GM19467 (cell line): Measurements from ENCODE around the gene VARS1.
"Not testable (repeated sequence)": the region's sequence is repeated elsewhere in the genome, so short reads cannot be mapped to it uniquely, and the experiment has no call there.

ENCODE experiments used
- ATAC-seq: cut with Tn5 transposase; IDR thresholded peaks from one replicate; pipeline ENCODE4 v1.9.1; 2021; ENCODE audit warnings: mild to moderate bottlenecking, moderate library complexity; ENCODE audit not compliant: unreplicated experiment

VARS1 gene

GRCh38 chr6:31822036-31822821 lies 26.7 kb upstream of the VARS1 start:
- no peak for ATAC-seq

DNA sequence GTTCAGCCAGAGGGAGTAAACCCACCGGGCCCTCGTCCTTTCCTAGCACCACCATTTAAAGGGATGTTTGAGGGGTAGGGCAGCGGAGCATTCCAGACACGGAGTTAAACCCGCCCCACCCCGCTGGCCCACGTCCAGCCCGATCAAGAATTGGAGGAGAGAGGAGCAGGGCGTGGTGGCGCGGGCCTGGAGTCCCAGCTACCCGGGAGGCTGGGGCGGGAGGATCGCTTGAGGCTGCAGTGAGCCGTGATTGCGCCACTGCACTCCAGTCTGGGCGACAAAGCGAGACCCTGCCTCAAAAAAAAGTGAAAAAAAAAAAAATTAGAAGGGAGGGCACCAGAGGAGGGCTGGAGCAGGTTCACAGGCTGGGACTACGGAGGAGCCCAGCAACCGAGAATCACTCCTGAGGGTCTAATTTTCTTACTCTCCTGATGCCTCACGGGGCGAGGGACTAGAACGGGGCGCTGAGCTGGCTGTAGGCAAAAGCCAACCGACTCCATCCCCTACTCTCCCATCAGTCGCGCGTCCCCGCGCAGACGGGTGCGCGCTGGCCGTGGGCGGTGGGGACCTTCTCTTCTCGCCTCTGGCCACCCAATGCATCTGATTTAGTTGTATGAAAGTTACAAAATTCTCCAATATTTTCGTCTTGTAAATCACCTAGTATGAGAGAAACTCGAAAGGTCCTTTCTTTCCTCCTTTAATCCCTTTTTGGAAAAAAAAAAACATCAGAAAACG lies 25.9 kb upstream of the VARS1 start:
- ATAC-seq: no peak

GRCh38 chr6:31820399-31820798 lies 24.8 kb upstream of the VARS1 start:
- ATAC-seq: not testable (repeated sequence)

GRCh38 chr6:31819871-31820299 lies 24.3 kb upstream of the VARS1 start:
- ATAC-seq: no peak

- ATAC-seq: not testable (repeated sequence)
These were observed 22.5 kb upstream of the VARS1 start for GRCh38 chr6:31817929-31818511.

GRCh38 chr6:31817133-31817928 lies 21.8 kb upstream of the VARS1 start:
- ATAC-seq: not testable (repeated sequence)

DNA sequence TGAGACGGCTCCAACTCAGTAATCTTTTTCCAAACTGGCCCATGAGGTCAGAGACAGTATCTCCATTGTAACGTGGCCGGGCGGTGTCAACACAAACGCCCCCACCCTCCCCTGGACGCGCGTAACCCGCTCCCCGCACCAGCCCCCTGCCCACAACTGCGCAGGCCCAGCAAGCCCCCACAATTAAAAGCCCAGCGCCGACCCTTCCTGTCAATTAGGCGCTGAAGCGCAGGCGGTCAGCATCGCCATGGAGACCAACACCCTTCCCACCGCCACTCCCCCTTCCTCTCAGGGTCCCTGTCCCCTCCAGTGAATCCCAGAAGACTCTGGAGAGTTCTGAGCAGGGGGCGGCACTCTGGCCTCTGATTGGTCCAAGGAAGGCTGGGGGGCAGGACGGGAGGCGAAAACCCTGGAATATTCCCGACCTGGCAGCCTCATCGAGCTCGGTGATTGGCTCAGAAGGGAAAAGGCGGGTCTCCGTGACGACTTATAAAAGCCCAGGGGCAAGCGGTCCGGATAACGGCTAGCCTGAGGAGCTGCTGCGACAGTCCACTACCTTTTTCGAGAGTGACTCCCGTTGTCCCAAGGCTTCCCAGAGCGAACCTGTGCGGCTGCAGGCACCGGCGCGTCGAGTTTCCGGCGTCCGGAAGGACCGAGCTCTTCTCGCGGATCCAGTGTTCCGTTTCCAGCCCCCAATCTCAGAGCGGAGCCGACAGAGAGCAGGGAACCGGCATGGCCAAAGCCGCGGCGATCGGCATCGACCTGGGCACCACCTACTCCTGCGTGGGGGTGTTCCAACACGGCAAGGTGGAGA lies 19.7 kb upstream of the VARS1 start, which contains the start of the genes HSPA1A and HSPA1L:
TSS of gene HSPA1A (plus strand) at position 519 of the 814 bp plus-strand sequence. CDS start at position 733, 214 bp downstream.
TSS of gene HSPA1L (minus strand) at position 259 of the 814 bp plus-strand sequence. CDS start 3,311 bp downstream, outside the sequence.
- ATAC-seq: no peak

DNA sequence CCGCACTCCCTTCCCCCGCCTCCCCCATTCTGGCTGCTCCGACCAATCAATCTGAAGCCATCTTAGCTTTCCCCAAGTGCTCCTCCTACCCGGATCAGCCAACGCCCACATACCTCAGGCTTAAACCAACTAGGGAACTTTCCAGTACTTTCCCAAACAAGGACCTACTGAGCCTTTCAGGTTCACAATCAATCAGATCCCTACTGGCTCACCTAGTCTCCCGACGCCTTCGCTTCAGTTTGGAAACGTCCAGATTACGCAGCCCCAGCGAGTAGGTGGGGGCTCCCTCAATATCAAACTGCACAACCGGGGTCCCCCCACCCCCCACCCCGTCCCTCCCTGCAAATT lies 19.1 kb upstream of the VARS1 start:
- ATAC-seq: no peak

DNA sequence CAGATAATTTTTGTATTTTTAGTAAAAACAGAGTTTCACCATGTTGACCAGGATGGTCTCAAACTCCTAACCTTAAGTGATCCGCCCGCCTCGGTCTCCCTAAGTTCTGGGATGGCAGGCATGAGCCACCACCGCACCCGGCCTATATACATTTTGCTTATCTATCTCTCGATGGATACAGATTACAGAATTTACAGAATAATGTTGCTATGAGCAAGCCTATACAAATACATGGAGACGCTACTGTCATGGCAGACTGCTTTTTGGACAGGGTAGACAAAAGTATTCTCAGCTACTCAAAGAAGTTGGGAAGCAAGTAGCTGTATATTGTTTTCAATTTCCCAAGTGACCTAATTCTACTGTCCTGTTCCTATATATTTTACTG lies 17.9 kb upstream of the VARS1 start:
- ATAC-seq: no peak

- ATAC-seq: no peak
These were observed 16.1 kb upstream of the VARS1 start for GRCh38 chr6:31811645-31812044.

- ATAC-seq: not testable (repeated sequence)
These were observed 13.0 kb upstream of the VARS1 start for GRCh38 chr6:31808599-31808998.

DNA sequence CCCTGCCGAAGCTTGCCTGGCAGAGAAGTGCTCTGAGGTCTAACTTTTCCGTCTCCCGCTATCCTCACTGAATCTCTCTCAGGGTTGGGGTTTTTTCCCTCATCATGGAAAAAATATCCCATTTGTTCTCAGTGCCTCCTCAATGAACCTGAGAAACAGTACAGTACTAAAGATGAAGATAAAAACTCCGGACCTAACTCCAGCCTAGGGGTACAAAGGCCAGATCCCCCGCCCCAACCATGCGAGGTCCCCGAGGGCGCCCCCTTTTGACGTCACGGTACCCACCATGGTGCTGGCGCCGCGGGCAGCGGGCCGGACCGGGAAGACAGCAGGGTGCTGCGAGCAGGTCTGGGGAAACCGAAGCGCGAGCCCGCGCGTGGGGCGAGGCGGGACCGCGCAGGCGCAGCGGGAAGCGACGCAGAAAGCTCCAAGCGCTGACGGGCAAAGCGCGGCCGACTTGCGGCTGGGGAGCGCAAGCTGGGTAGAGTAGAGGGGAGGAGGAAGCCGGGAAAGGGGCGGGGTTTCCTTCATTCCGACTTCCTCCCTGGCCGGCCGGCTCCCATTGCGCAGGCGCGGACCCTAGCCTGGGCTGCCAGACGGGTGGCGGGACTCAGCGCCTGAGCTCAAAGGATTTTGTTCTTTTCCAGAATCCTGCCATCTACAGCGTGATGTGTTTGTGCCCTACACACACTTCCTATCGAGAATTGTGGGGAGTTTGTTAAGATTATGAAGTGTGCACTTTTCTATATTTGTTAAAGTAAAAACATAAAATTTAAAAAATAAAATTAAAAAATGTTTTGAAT lies 11.1 kb upstream of the VARS1 start, which contains the start of gene LSM2:
TSS of gene LSM2 (minus strand) at position 497 of the 803 bp plus-strand sequence. CDS start at position 288, 209 bp downstream.
- ATAC-seq: peak; percentile 87

DNA sequence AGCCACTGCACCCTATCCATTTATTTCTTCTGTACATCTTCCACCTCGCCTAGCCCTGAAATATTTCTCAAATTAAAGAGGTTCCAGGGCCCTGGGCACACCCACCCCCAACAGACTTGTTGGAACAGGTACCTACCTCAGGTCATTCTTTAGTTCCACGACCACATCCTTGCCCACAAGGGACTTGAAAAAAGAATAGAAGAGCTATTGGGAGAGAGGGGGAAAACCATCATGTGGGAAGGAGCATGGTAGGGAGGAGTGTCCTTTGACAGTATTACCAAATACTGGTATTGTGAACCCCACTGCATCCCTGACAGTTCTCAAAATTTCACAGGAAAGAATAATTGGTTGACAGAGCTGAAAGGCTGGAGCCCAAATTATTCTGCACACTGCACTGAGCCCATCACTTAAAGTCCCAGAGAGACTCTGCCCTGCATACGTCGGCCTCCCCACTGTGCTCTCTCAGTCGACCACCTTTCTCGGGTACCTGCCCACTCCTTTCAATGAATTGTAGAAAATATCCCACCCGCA lies 10.5 kb upstream of the VARS1 start:
- ATAC-seq: peak; percentile 19

DNA sequence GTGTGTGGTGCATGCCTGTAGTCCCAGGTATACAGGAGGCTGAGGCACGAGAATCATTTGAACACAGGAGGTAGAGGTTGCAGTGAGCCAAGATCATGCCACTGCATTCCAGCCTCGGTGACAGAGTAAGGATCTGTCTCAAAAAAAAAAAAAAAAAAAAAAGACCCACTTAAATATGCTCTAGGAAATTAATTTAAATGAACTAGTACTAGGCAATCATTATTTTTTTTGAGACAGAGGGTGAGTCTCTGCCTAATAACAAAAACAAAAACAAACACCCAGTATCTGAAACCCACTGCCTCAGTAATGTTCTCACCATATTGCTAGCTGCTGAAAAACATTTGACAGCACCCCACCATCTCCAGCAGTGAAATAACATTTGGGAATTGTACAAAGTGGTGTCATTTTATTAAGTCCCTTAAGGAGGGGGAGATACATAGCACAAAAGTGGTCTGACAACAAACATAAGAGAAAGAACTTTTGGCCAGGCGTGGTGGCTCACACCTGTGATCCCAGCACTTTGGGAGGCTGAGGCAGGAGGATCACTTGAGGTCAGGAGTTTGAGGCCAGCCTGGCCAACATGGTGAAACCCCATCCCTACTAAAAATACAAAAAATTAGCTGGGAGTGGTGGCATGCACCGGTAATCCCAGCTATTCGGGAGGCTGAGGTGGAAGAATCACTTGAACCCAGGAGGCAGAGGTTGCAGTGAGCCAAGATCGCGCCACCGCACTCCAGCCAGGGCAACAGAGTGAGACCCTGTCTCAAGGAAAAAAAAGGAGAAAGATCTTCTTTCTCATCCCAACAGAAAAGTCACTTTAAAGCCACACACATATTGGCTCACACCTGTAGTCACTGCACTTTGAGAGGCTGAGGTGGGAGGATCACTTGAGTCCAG lies 5.7 kb upstream of the VARS1 start:
- ATAC-seq: not testable (repeated sequence)

GRCh38 chr6:31799781-31800180 lies 4.2 kb upstream of the VARS1 start:
- no peak for ATAC-seq

DNA sequence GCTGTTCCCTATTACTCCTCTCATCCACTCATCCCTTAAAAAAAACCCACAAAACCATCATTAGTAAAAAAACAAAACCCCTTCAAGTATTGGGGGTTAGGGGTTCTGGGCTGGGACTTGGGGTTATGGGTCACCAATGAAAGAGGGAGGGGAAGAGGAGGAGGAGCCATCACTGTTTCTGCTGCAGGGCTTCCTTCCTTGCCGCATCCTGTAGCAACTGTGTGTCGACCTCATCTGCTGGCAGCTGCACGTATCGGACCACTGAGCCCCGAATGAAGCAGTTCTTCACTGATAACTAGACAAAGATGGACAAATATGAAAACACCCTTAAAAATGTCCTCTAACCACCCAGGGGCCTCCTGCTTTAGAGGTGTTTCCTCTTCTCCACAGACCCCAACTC lies 2.0 kb upstream of the VARS1 start:
- no peak for ATAC-seq

- ATAC-seq: no peak
These were observed 1.4 kb upstream of the VARS1 start for GRCh38 chr6:31796993-31797385.
